H9 (cell line): ENCODE results near the gene LARP4. TPM values are rescaled to one million over a fixed set of nuclear protein-coding genes. Genes with fewer than 3 reads are reported as not detected.

ENCODE experiments used
- DNase-seq: peaks from one replicate; pipeline ENCODE4 v3.0.0-alpha.2; 2017
- H2AFZ ChIP-seq: one replicate; pipeline ENCODE4 v1.6.1; 2013; ENCODE audit warnings: mild to moderate bottlenecking, low read length, control low read depth, moderate library complexity
- H2AK5ac ChIP-seq: 2 replicates; pipeline ENCODE4 v1.6.1; 2013; ENCODE audit warnings: low read length, control low read depth, mixed read lengths; ENCODE audit not compliant: insufficient read length
- H2BK120ac ChIP-seq: one replicate; pipeline ENCODE4 v1.6.1; 2013; ENCODE audit warnings: low read depth, mild to moderate bottlenecking, low read length, control low read depth, inconsistent platforms; ENCODE audit not compliant: poor library complexity, severe bottlenecking
- H2BK12ac ChIP-seq: 2 replicates; pipeline ENCODE4 v1.6.1; 2013; ENCODE audit warnings: low read length, control low read depth, mixed read lengths, low read depth; ENCODE audit not compliant: insufficient read length
- H2BK15ac ChIP-seq: 2 replicates; pipeline ENCODE4 v1.6.1; 2013; ENCODE audit warnings: low read depth, low read length, control low read depth
- H2BK20ac ChIP-seq: one replicate; pipeline ENCODE4 v1.6.1; 2013; ENCODE audit warnings: low read depth, mild to moderate bottlenecking, low read length, control low read depth, inconsistent platforms; ENCODE audit not compliant: poor library complexity, severe bottlenecking
- H2BK5ac ChIP-seq: 2 replicates; pipeline ENCODE4 v1.6.1; 2013; ENCODE audit warnings: low read length, control low read depth, mixed read lengths; ENCODE audit not compliant: insufficient read length
- H3K14ac ChIP-seq: 2 replicates; pipeline ENCODE4 v1.6.1; 2013; ENCODE audit warnings: low read length, control low read depth; ENCODE audit not compliant: insufficient read depth
- H3K18ac ChIP-seq: 2 replicates; pipeline ENCODE4 v1.6.1; 2013; ENCODE audit warnings: low read depth, mild to moderate bottlenecking, mixed read lengths, low read length, control low read depth; ENCODE audit not compliant: insufficient read length
- H3K23ac ChIP-seq: 2 replicates; pipeline ENCODE4 v1.6.1; 2013; ENCODE audit warnings: low read length, control low read depth, mixed read lengths, low read depth; ENCODE audit not compliant: insufficient read length
- H3K23me2 ChIP-seq: 2 replicates; pipeline ENCODE4 v1.6.1; 2013; ENCODE audit warnings: low read depth, mild to moderate bottlenecking, mixed read lengths, low read length, control low read depth; ENCODE audit not compliant: insufficient read length, poor library complexity, severe bottlenecking
- H3K27ac ChIP-seq: 2 replicates; pipeline ENCODE4 v1.5.1; 2013; ENCODE audit warnings: low read length, control low read depth, mixed read lengths, low read depth; ENCODE audit not compliant: insufficient read length
- H3K27me3 ChIP-seq: 2 replicates; pipeline ENCODE4 v1.6.1; 2013; ENCODE audit warnings: low read length, control low read depth, inconsistent platforms; ENCODE audit not compliant: insufficient read depth
- H3K4ac ChIP-seq: 2 replicates; pipeline ENCODE4 v1.6.1; 2013; ENCODE audit warnings: low read depth, mild to moderate bottlenecking, control low read depth, inconsistent platforms, low read length, moderate library complexity
- H3K4me1 ChIP-seq: 2 replicates; pipeline ENCODE4 v1.6.1; 2013; ENCODE audit warnings: low read length, control low read depth, inconsistent platforms; ENCODE audit not compliant: insufficient read depth
- H3K4me2 ChIP-seq: 2 replicates; pipeline ENCODE4 v1.6.1; 2013; ENCODE audit warnings: low read length, control low read depth, mixed read lengths; ENCODE audit not compliant: insufficient read length, insufficient read depth
- H3K56ac ChIP-seq: 2 replicates; pipeline ENCODE4 v1.6.1; 2013; ENCODE audit warnings: low read depth, mild to moderate bottlenecking, mixed read lengths, low read length, control low read depth; ENCODE audit not compliant: insufficient read length
- H3K79me1 ChIP-seq: 2 replicates; pipeline ENCODE4 v1.6.1; 2013; ENCODE audit warnings: low read depth, mild to moderate bottlenecking, moderate library complexity, low read length, control low read depth, inconsistent platforms; ENCODE audit not compliant: insufficient read depth, poor library complexity, severe bottlenecking
- H3K79me2 ChIP-seq: 2 replicates; pipeline ENCODE4 v1.6.1; 2013; ENCODE audit warnings: low read length, control low read depth, inconsistent platforms; ENCODE audit not compliant: insufficient read depth
- H3K9ac ChIP-seq: 2 replicates; pipeline ENCODE4 v1.6.1; 2013; ENCODE audit warnings: low read length, control low read depth, mixed read lengths; ENCODE audit not compliant: insufficient read length; ENCODE audit errors: extremely low read depth
- H3K9me3 ChIP-seq: one replicate; pipeline ENCODE4 v1.6.1; 2013; ENCODE audit warnings: low read depth, low read length, inconsistent platforms; ENCODE audit not compliant: control insufficient read depth
- H3T11ph ChIP-seq: one replicate; pipeline ENCODE4 v1.6.1; 2013; ENCODE audit warnings: mild to moderate bottlenecking, low read length, control low read depth, inconsistent platforms
- H4K20me1 ChIP-seq: one replicate; pipeline ENCODE4 v1.6.1; 2013; ENCODE audit not compliant: control insufficient read depth, insufficient read length, insufficient read depth
- H4K5ac ChIP-seq: 2 replicates; pipeline ENCODE4 v1.6.1; 2013; ENCODE audit warnings: low read depth, mild to moderate bottlenecking, mixed read lengths, low read length, control low read depth; ENCODE audit not compliant: insufficient read length
- H4K8ac ChIP-seq: replicated peaks from 2 replicates; pipeline ENCODE4 v1.6.1; 2013; ENCODE audit warnings: low read length, control low read depth, mixed read lengths, low read depth; ENCODE audit not compliant: insufficient read length
- H4K91ac ChIP-seq: 2 replicates; pipeline ENCODE4 v1.6.1; 2013; ENCODE audit warnings: low read depth, mild to moderate bottlenecking, moderate library complexity, mixed read lengths, low read length, control low read depth; ENCODE audit not compliant: insufficient read length
- H3K27ac Mint-ChIP-seq, 3 experiments: 2 replicates in 2 of 3; 3 replicates in 1 of 3; pipeline ENCODE4 v1.8.0; 2020 to 2021; ENCODE audit warnings: mixed read lengths in 3 of 3, mild to moderate bottlenecking in 1 of 3, moderate library complexity in 1 of 3
- H3K27me3 Mint-ChIP-seq: 2 replicates; pipeline ENCODE4 v1.8.0; 2021; ENCODE audit warnings: low read depth, mild to moderate bottlenecking, moderate library complexity, mixed read lengths
- H3K36me3 Mint-ChIP-seq, 3 experiments: 2 replicates in 2 of 3; 3 replicates in 1 of 3; pipeline ENCODE4 v1.8.0; 2020 to 2021; ENCODE audit warnings: low read depth in 3 of 3, mixed read lengths in 3 of 3; ENCODE audit not compliant: insufficient read depth in 1 of 3
- H3K4me1 Mint-ChIP-seq, 2 experiments: 2 replicates each; pipeline ENCODE4 v1.8.0; 2020; ENCODE audit warnings: mixed read lengths in 2 of 2
- H3K4me3 Mint-ChIP-seq, 2 experiments: 2 replicates in 1 of 2; 3 replicates in 1 of 2; pipeline ENCODE4 v1.8.0; 2020 to 2021; ENCODE audit warnings: mild to moderate bottlenecking in 2 of 2, mixed read lengths in 2 of 2, moderate library complexity in 1 of 2
- H3K9me3 Mint-ChIP-seq, 2 experiments: 2 replicates in 1 of 2; 3 replicates in 1 of 2; pipeline ENCODE4 v1.8.0; 2020; ENCODE audit warnings: mild to moderate bottlenecking in 2 of 2, mixed read lengths in 2 of 2, moderate library complexity in 1 of 2
- WGBS: extraction: QIAGEN DNeasy Blood & Tissue Kit; methylation state at CpG from one replicate; pipeline ENCODE4 v1.1.7; 2013; ENCODE audit warnings: missing lambda C conversion rate, low lambda C conversion rate, mixed read lengths; ENCODE audit not compliant: insufficient read length; ENCODE audit errors: extremely low coverage; 5-methylcytosine and 5-hydroxymethylcytosine counted together
- total RNA-seq: library from RNA; stranded (reverse); gene quantifications from 2 replicates; pipeline ENCODE4 v1.2.1, GENCODE V29; 2021
- TF ChIP-seq, protein P1 (sequence below): fragments of 200-600 bp; sonication (generic); conservative IDR thresholded peaks from 3 replicates; pipeline ENCODE4 v1.8.0; 2021; ENCODE audit warnings: antibody characterized with exemption, mild to moderate bottlenecking

Gene LARP4
- total RNA-seq, 1 experiment from 2014 or later = 82.3 TPM

- H2BK120ac ChIP-seq = no peak overlapping the region
- no peaks in the 10 kb centered on the region for H3K9me3 Mint-ChIP-seq
- no peaks in the 10 kb centered on the region for H3K23me2 ChIP-seq
- no peak overlapping the region for H3K4ac ChIP-seq
- no peak overlapping the region for H3K18ac ChIP-seq
- no peak overlapping the region for H2BK12ac ChIP-seq
- TF ChIP-seq, protein P1, sequence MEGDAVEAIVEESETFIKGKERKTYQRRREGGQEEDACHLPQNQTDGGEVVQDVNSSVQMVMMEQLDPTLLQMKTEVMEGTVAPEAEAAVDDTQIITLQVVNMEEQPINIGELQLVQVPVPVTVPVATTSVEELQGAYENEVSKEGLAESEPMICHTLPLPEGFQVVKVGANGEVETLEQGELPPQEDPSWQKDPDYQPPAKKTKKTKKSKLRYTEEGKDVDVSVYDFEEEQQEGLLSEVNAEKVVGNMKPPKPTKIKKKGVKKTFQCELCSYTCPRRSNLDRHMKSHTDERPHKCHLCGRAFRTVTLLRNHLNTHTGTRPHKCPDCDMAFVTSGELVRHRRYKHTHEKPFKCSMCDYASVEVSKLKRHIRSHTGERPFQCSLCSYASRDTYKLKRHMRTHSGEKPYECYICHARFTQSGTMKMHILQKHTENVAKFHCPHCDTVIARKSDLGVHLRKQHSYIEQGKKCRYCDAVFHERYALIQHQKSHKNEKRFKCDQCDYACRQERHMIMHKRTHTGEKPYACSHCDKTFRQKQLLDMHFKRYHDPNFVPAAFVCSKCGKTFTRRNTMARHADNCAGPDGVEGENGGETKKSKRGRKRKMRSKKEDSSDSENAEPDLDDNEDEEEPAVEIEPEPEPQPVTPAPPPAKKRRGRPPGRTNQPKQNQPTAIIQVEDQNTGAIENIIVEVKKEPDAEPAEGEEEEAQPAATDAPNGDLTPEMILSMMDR = no peak
- no peak overlapping the region for H3K4me3 Mint-ChIP-seq
- H3T11ph ChIP-seq = no peak overlapping the region
- no peaks in the 10 kb centered on the region for H3K79me2 ChIP-seq
- no peaks in the 10 kb centered on the region for H3K4me1 ChIP-seq
- no peak overlapping the region for H2BK20ac ChIP-seq
- no peaks in the 10 kb centered on the region for H3K4me1 Mint-ChIP-seq
- H3K9me3 ChIP-seq = no peaks in the 10 kb centered on the region
- H3K14ac ChIP-seq = no peak overlapping the region
- no peak overlapping the region for H2BK15ac ChIP-seq
- H3K27ac ChIP-seq = no peak overlapping the region
- no peaks in the 10 kb centered on the region for H4K20me1 ChIP-seq
- H3K27me3 ChIP-seq = no peaks in the 10 kb centered on the region
- H4K5ac ChIP-seq = no peak overlapping the region
- no peak overlapping the region for H3K56ac ChIP-seq
- no peaks in the 10 kb centered on the region for H3K79me1 ChIP-seq
- no peak overlapping the region for H3K23ac ChIP-seq
- DNase-seq = no peak
- H2AFZ ChIP-seq = no peak overlapping the region
- H4K91ac ChIP-seq = no peak overlapping the region
- no CpG with 5 or more reads among the region's 8 CpGs for WGBS
- H3K9ac ChIP-seq = no peak overlapping the region
- no peak overlapping the region for H2AK5ac ChIP-seq
- no peak overlapping the region for H2BK5ac ChIP-seq
- H3K27me3 Mint-ChIP-seq = no peaks in the 10 kb centered on the region
- H3K27ac Mint-ChIP-seq = no peak overlapping the region
- H3K4me2 ChIP-seq = no peak overlapping the region
- no peaks in the 10 kb centered on the region for H3K36me3 Mint-ChIP-seq
- H4K8ac ChIP-seq = no peak overlapping the region
These were observed 24.9 kb upstream of the LARP4 start for GRCh38 chr12:50375802-50376201.
